Peyer's patch (tissue), 4 donors: Measurements from ENCODE around the gene NME7. TPM values are rescaled to one million over a fixed set of nuclear protein-coding genes. Genes with fewer than 3 reads are reported as not detected.
A peak's percentile ranks its signal among the peaks of the same experiment; 100 is the strongest.

Source experiments
- DNase-seq, 3 donors: peaks; one replicate each; pipeline ENCODE4 v3.0.0-alpha.2; 2017 to 2019
- H3K27ac ChIP-seq, 4 donors: fragments of 200-600 bp; sonication (generic); one replicate each; pipeline ENCODE4 v1.5.1; 2016 to 2019
- H3K27me3 ChIP-seq, 2 donors: fragments of 200-600 bp; sonication (generic); one replicate each; pipeline ENCODE4 v1.5.1; 2019
- H3K36me3 ChIP-seq, 3 donors: fragments of 200-600 bp; sonication (generic); one replicate each; pipeline ENCODE4 v1.5.1; 2016 to 2019
- H3K4me1 ChIP-seq, 4 donors: fragments of 200-600 bp; sonication (generic); one replicate each; pipeline ENCODE4 v1.5.1; 2016 to 2019
- H3K4me3 ChIP-seq, 4 donors: fragments of 200-600 bp; sonication (generic); 1 replicate in 3 of 4; 2 replicates in 1 of 4; pipeline ENCODE4 v1.5.1; 2016 to 2019; ENCODE audit warnings: mild to moderate bottlenecking in 1 of 4
- H3K9me3 ChIP-seq, 4 donors: fragments of 200-600 bp; sonication (generic); one replicate each; pipeline ENCODE4 v1.5.1; 2016 to 2019; ENCODE audit warnings: mild to moderate bottlenecking in 1 of 4
- POLR2A ChIP-seq, 2 donors: fragments of 450-650 bp; IDR thresholded peaks; one replicate each; pipeline ENCODE4 v1.5.1; 2017; ENCODE audit warnings: antibody characterized with exemption in 2 of 2, mild to moderate bottlenecking in 2 of 2, moderate library complexity in 2 of 2
- total RNA-seq, 4 donors: library from RNA; depleted of rRNA; stranded (reverse); fragments of >200 nt; gene quantifications; one replicate each; pipeline ENCODE4 v1.1.0, GENCODE V29; 2016
- TF ChIP-seq, protein P1 (sequence below), 6 experiments: fragments of 450-650 bp in 4 of 6; fragments of 200-600 bp in 2 of 6; sonication (generic) in 1 of 6; IDR thresholded peaks; one replicate each; pipeline ENCODE4 v1.5.1; 2017 to 2019; ENCODE audit warnings: antibody characterized with exemption in 6 of 6, mild to moderate bottlenecking in 3 of 6, moderate library complexity in 1 of 6

Gene NME7
- total RNA-seq, 4 donors from 2014 or later, result 3.3 to 12.7 (median 4.6) TPM

DNA sequence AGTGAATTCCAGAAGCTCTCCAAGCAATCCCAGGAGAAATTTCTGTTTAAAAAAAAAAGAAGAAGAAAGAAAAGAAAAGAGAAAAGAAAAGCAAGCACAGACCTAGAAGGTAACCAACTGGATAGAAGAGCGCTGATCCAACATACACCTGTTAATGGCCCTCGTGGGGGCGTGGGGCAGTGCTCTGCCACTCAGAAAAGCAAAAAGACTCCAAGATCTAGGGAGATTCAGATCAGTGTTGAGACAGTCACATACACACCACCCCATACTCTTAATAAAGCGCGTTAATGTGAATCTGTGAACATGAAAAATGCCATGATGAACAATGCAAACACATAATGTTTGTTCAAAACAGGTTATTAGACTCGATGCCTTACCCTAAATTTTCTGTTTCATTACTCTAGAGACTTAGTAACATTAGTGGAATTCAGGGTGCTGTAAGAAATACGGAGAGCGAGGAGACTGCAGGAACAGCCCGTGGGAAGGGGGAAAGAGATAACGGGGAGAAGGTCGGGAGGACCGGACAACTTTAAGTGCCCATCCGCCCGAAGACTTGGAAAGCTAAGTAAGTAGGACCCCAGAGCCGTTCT lies 406 bp downstream of the NME7 start:
- Histone ChIP-seq H3K9me3 (no peaks in the 10 kb centered on the region), H3K36me3 (peaks cover 0 to 23% (median 0%) of the 10 kb centered on the region in 3 donors), H3K4me1 (peaks cover 0 to 22% (median 0%) of the 10 kb centered on the region in 4 donors), H3K27me3 (no peaks in the 10 kb centered on the region), H3K27ac (peak overlapping the region; percentile 71 to 86 (median 78)), H3K4me3 (peak overlapping the region; percentile 56 to 71 (median 64))
- no peak for DNase-seq
- TF ChIP-seq POLR2A (IDR thresholded peaks at IDR 0.05), result no peak
- TF ChIP-seq, protein P1, sequence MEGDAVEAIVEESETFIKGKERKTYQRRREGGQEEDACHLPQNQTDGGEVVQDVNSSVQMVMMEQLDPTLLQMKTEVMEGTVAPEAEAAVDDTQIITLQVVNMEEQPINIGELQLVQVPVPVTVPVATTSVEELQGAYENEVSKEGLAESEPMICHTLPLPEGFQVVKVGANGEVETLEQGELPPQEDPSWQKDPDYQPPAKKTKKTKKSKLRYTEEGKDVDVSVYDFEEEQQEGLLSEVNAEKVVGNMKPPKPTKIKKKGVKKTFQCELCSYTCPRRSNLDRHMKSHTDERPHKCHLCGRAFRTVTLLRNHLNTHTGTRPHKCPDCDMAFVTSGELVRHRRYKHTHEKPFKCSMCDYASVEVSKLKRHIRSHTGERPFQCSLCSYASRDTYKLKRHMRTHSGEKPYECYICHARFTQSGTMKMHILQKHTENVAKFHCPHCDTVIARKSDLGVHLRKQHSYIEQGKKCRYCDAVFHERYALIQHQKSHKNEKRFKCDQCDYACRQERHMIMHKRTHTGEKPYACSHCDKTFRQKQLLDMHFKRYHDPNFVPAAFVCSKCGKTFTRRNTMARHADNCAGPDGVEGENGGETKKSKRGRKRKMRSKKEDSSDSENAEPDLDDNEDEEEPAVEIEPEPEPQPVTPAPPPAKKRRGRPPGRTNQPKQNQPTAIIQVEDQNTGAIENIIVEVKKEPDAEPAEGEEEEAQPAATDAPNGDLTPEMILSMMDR (IDR thresholded peaks at IDR 0.05), result no peak

DNA sequence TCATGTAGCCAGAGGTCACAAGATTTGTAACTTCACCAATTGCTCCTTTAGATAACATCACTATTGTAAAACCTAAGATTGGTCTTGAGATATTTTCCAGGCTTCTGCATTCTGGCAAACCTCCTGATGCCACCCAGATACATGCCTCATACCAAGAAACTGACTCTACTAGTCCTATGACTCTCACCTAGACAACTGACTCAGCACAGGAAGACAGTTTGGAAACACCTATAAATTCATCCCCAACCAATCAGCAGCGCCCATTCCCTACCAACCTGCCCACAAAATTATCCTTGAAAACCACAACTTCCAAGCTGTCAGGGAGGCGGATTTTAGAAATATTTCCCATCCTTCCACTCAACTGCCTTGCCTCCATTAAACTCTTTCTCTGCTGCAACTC lies 2.6 kb downstream of the NME7 start:
- no peak for DNase-seq
- Histone ChIP-seq H3K4me3 (no peak overlapping the region), H3K4me1 (peaks cover 0 to 22% (median 0%) of the 10 kb centered on the region in 4 donors), H3K27ac (no peak overlapping the region), H3K36me3 (peaks cover 0 to 3% (median 0%) of the 10 kb centered on the region in 3 donors), H3K27me3 (no peaks in the 10 kb centered on the region), H3K9me3 (no peaks in the 10 kb centered on the region)
- TF ChIP-seq, protein P1 (IDR thresholded peaks at IDR 0.05), result no peak
- no peak for TF ChIP-seq POLR2A (IDR thresholded peaks at IDR 0.05)

DNA sequence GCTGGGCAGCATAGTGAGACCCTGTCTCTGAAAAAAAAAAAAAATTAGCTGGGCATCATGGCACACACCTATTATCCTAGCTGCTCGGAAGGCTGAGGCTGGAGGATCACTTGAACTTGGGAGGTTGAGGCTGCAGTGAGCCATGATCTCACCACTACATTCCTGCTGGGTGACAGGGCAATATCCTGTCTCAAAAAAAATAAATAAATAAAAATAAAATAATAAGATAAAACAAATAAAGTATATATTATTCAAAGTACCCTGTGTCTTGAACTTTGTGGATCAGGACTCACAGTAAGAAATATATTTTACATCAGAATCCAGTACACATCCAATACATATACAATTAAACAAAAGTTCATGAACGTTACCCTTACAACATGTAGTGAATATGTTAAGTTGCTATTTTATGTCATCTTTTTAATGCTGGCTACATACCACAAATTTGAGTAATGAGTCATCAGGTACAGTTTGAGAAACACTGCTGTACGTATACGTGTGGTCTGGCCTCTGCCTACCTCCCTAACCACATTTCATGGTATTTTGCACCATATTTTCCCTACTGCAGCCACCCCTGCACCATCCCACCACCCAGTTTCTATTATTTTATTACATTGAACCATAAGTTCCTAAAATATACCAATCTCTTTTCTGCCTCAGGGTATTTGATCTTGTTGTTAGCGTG lies 4.4 kb downstream of the NME7 start:
- DNase-seq, result no peak
- H3K36me3 ChIP-seq, result no peaks in the 10 kb centered on the region
- TF ChIP-seq, protein P1 (IDR thresholded peaks at IDR 0.05), result no peak
- TF ChIP-seq POLR2A (IDR thresholded peaks at IDR 0.05), result no peak
- H3K4me3 ChIP-seq, result no peak overlapping the region
- H3K4me1 ChIP-seq, result peaks cover 0 to 11% (median 0%) of the 10 kb centered on the region in 4 donors
- H3K27me3 ChIP-seq, result no peaks in the 10 kb centered on the region
- no peak overlapping the region for H3K27ac ChIP-seq
- no peaks in the 10 kb centered on the region for H3K9me3 ChIP-seq

DNA sequence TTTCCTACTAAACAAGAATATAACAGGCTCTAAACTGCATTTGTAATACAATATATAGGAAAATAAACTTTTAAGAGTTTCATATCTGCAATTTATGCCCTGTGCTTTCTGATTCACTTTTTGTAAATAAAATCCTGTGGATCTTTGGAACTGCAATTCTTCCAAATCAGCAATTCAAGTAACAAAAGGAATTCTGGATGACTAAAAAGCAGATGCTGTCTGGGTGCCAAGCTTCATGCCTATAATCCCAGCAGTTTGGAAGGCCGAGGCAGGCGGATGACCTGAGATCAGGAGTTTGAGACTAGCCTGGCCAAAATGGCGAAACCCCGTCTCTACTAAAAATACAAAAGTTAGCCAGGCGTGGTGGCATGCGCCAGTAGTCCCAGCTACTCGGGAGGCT lies 6.3 kb downstream of the NME7 start:
- H3K4me3 ChIP-seq, result no peak overlapping the region
- peaks cover 0 to 1% (median 0%) of the 10 kb centered on the region in 4 donors for H3K4me1 ChIP-seq
- H3K36me3 ChIP-seq, result no peaks in the 10 kb centered on the region
- TF ChIP-seq, protein P1 (IDR thresholded peaks at IDR 0.05), result no peak
- no peak for TF ChIP-seq POLR2A (IDR thresholded peaks at IDR 0.05)
- H3K27me3 ChIP-seq, result no peaks in the 10 kb centered on the region
- DNase-seq, result no peak
- no peak overlapping the region for H3K27ac ChIP-seq
- no peaks in the 10 kb centered on the region for H3K9me3 ChIP-seq

DNA sequence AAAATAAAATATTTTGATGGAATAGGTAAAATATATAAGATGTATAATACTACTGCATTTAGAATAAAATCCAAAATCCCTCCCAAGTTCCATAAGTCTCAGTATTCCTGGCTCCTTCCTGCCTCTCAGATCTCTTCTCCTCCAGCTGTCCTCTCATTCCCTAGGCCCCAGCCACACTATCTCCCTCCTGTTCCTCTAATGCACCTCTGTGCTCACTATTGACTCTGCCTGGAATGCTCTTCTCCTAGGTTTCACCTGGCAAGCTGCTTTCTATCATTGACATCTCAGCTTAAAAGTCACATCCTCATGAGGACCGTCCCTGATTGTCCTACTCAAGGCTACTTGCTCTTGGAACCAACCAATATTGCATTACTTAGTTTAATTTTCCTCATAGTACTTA lies 7.2 kb downstream of the NME7 start:
- Histone ChIP-seq H3K36me3 (no peaks in the 10 kb centered on the region), H3K9me3 (no peaks in the 10 kb centered on the region), H3K27ac (no peak overlapping the region), H3K4me3 (no peak overlapping the region), H3K27me3 (no peaks in the 10 kb centered on the region), H3K4me1 (no peaks in the 10 kb centered on the region)
- no peak for DNase-seq
- TF ChIP-seq, protein P1 (IDR thresholded peaks at IDR 0.05), result no peak
- no peak for TF ChIP-seq POLR2A (IDR thresholded peaks at IDR 0.05)
